PC-9 (cell line): ENCODE results near the gene YIPF1. TPM values are rescaled to one million over a fixed set of nuclear protein-coding genes. Genes with fewer than 3 reads are reported as not detected.
"Not testable (repeated sequence)": the region's sequence is repeated elsewhere in the genome, so short reads cannot be mapped to it uniquely, and the experiment has no call there.

Experiments
- BruUV-seq: library from RNA; stranded (reverse); fragments of 400-500 nt; replicated peaks from 2 replicates; lab custom pipeline; 2021; lab: Mats Ljungman, UMichigan
- CTCF ChIA-PET: fragments of 300-600 bp; sonication (Branson Sonifier 250); formaldehyde crosslinking; loops from one replicate; lab custom pipeline; 2022; ENCODE audit warnings: antibody characterized with exemption; lab: Charles Lee
- POLR2A ChIA-PET: fragments of 300-600 bp; sonication (Branson Sonifier 250); formaldehyde crosslinking; loops from one replicate; lab custom pipeline; 2022; ENCODE audit warnings: antibody characterized with exemption; ENCODE audit not compliant: unreplicated experiment; lab: Charles Lee
- DNase-seq, 2 experiments: peaks; one replicate each; pipeline versions ENCODE4 v3.0.0 to v3.0.0-alpha.2; 2015 to 2022; ENCODE audit warnings: mixed read lengths in 1 of 2
- H2AFZ ChIP-seq: fragments of 200-600 bp; sonication (generic); 2 replicates; pipeline ENCODE4 v1.8.1; 2017; ENCODE audit warnings: antibody characterized with exemption
- H3F3A ChIP-seq: fragments of 200-600 bp; sonication (generic); 2 replicates; pipeline ENCODE4 v1.8.1; 2017; ENCODE audit warnings: antibody characterized with exemption, mild to moderate bottlenecking, low read depth; ENCODE audit not compliant: insufficient read depth
- H3K27ac ChIP-seq: fragments of 200-600 bp; sonication (generic); 2 replicates; pipeline ENCODE4 v1.6.1; 2016; ENCODE audit warnings: mixed run types
- H3K27me3 ChIP-seq: fragments of 200-600 bp; sonication (generic); 2 replicates; pipeline ENCODE4 v1.6.1; 2016; ENCODE audit warnings: low read depth, mixed run types; ENCODE audit not compliant: insufficient read depth
- H3K36me3 ChIP-seq: fragments of 200-600 bp; sonication (generic); 2 replicates; pipeline ENCODE4 v1.6.1; 2016; ENCODE audit warnings: low read depth, mixed run types
- H3K4me1 ChIP-seq: fragments of 200-600 bp; sonication (generic); replicated peaks from 2 replicates; pipeline ENCODE4 v1.6.1; 2016; ENCODE audit warnings: mixed run types; ENCODE audit not compliant: insufficient read depth
- H3K4me2 ChIP-seq: fragments of 200-600 bp; sonication (generic); 2 replicates; pipeline ENCODE4 v1.6.1; 2017; ENCODE audit warnings: mixed run types
- H3K4me3 ChIP-seq: fragments of 200-600 bp; sonication (generic); 2 replicates; pipeline ENCODE4 v1.6.1; 2016; ENCODE audit warnings: mixed run types
- H3K79me2 ChIP-seq: fragments of 200-600 bp; sonication (generic); 2 replicates; pipeline ENCODE4 v1.6.1; 2017; ENCODE audit warnings: low read depth, mixed run types
- H3K9me2 ChIP-seq: fragments of 200-600 bp; sonication (generic); 2 replicates; pipeline ENCODE4 v1.8.1; 2017; ENCODE audit warnings: mild to moderate bottlenecking; ENCODE audit not compliant: insufficient read depth
- H3K9me3 ChIP-seq: fragments of 200-600 bp; sonication (generic); 2 replicates; pipeline ENCODE4 v1.8.1; 2016; ENCODE audit warnings: low read depth; ENCODE audit not compliant: insufficient read depth
- H4K20me1 ChIP-seq: fragments of 200-600 bp; sonication (generic); 2 replicates; pipeline ENCODE4 v1.8.1; 2017; ENCODE audit not compliant: insufficient read depth
- EZH2 ChIP-seq: fragments of 200-600 bp; sonication (generic); IDR thresholded peaks from 2 replicates; pipeline ENCODE4 v1.8.0; 2017; ENCODE audit warnings: antibody characterized with exemption, low read depth
- intact Hi-C: fragments of 100-400 bp; cut with micrococcal nuclease; formaldehyde crosslinking; loops from one replicate; pipeline ENCODE4 v1.10.0; 2022; ENCODE audit not compliant: unreplicated experiment
- total RNA-seq: library from RNA; stranded (reverse); gene quantifications from 2 replicates; pipeline ENCODE4 v1.2.3, GENCODE V29; 2021
- TF ChIP-seq, protein P1 (sequence below): fragments of 200-600 bp; sonication (generic); conservative IDR thresholded peaks from 2 replicates; pipeline ENCODE4 v1.6.1; 2017; ENCODE audit warnings: mixed run types, antibody characterized with exemption, mild to moderate bottlenecking, moderate library complexity

YIPF1 gene
- total RNA-seq, 1 experiment from 2014 or later: 23.3 TPM

DNA sequence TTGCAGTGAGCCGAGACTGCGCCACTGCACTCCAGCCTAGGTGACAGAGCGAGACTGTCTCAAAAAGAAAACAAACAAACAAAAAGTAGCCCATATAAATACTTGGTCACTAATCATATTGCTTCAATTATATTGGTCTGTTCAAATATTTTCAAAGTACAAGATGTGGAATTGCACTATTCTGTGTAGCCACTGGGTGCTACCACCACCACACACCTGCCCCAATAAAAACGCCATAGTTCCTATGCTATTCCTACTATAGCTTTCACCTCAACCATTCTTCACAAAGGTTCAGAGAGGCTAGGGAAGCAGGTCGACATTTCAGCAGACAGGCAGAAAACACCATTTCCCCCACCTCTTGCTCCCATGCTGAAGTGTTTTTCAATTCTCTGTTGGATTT lies 68.2 kb downstream of the YIPF1 start:
- Histone ChIP-seq H3K9me3 (no peaks in the 10 kb centered on the region), H3F3A (no peaks in the 10 kb centered on the region; the same call in none of the 2 replicates), H2AFZ (no peak overlapping the region), H3K4me3 (no peak overlapping the region), H3K79me2 (peaks cover 12% of the 10 kb centered on the region; the same call in 1 of the 2 replicates), H4K20me1 (no peaks in the 10 kb centered on the region), H3K27ac (no peak overlapping the region), H3K27me3 (no peaks in the 10 kb centered on the region), H3K4me2 (no peak overlapping the region), H3K4me1 (no peaks in the 10 kb centered on the region), H3K36me3 (peaks cover 28% of the 10 kb centered on the region), H3K9me2 (no peaks in the 10 kb centered on the region)
- no peak for TF ChIP-seq EZH2
- TF ChIP-seq, protein P1, sequence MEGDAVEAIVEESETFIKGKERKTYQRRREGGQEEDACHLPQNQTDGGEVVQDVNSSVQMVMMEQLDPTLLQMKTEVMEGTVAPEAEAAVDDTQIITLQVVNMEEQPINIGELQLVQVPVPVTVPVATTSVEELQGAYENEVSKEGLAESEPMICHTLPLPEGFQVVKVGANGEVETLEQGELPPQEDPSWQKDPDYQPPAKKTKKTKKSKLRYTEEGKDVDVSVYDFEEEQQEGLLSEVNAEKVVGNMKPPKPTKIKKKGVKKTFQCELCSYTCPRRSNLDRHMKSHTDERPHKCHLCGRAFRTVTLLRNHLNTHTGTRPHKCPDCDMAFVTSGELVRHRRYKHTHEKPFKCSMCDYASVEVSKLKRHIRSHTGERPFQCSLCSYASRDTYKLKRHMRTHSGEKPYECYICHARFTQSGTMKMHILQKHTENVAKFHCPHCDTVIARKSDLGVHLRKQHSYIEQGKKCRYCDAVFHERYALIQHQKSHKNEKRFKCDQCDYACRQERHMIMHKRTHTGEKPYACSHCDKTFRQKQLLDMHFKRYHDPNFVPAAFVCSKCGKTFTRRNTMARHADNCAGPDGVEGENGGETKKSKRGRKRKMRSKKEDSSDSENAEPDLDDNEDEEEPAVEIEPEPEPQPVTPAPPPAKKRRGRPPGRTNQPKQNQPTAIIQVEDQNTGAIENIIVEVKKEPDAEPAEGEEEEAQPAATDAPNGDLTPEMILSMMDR: no peak
- intact Hi-C loops: no loop called here
- no peak for DNase-seq
- BruUV-seq: no TSS peak
- CTCF ChIA-PET: no interaction called here
- POLR2A ChIA-PET: interaction anchor here (0.6 kb wide), 1 partner anchor 79 kb away, joined by 3 read pairs; no protein-coding TSS in a partner anchor

DNA sequence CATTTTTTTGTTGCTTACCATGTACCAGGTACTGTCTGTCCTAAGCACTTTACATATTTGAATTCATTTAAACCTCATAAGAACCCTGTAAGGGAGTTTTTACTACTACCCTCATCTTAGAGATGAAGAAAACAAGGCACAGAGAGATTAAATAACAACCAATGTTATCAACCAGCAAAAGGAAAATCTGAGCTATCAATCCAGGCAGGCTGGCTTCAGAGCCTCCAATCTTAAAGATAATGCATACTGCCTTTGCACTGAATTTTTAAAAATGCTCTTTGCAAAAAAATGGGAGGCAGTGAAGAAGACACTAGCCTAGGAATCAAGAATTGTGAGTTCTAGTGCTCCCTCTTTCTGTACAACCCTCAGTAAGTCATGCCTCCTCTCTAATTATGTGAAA lies 70.2 kb downstream of the YIPF1 start:
- H3K79me2 ChIP-seq: peaks cover 30% of the 10 kb centered on the region; the same call in 1 of the 2 replicates
- no peak for DNase-seq
- no peak overlapping the region for H3K27ac ChIP-seq
- no peak overlapping the region for H3K4me2 ChIP-seq
- H3F3A ChIP-seq: no peaks in the 10 kb centered on the region; the same call in none of the 2 replicates
- H4K20me1 ChIP-seq: no peaks in the 10 kb centered on the region
- no peak for TF ChIP-seq EZH2
- TF ChIP-seq, protein P1: no peak
- H3K27me3 ChIP-seq: no peaks in the 10 kb centered on the region
- no peaks in the 10 kb centered on the region for H3K9me2 ChIP-seq
- H3K9me3 ChIP-seq: no peaks in the 10 kb centered on the region
- BruUV-seq: no TSS peak
- intact Hi-C loops: no loop called here
- no peak overlapping the region for H2AFZ ChIP-seq
- H3K4me1 ChIP-seq: no peaks in the 10 kb centered on the region
- H3K4me3 ChIP-seq: no peak overlapping the region
- ChIA-PET POLR2A (interaction anchor here (0.7 kb wide), 1 partner anchor 30 kb away, joined by 4 read pairs; no protein-coding TSS in a partner anchor), CTCF (interaction anchor here (0.6 kb wide), 1 partner anchor 928 kb away, joined by 6 read pairs; no protein-coding TSS in a partner anchor)
- peaks cover 34% of the 10 kb centered on the region for H3K36me3 ChIP-seq

DNA sequence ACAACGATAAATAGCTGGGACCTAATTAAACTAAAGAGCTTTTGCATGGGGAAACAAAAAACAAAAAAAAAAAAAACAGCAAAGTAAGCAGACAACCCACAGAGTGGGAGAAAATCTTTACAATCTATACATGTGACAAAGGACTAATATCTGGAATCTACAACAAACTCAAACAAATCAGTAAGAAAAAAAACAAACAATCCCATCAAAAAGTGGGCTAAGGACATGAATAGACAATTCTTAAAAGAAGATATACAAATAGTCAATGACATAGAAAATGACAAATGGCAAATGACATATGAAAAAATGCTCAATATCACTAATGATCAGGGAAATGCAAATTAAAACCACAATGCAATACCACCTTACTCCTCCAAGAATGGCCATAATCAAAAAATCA lies 73.0 kb downstream of the YIPF1 start:
- Histone ChIP-seq H3K4me1 (peaks cover 11% of the 10 kb centered on the region), H3K36me3 (peaks cover 37% of the 10 kb centered on the region), H3K79me2 (peaks cover 39% of the 10 kb centered on the region; the same call in 1 of the 2 replicates), H3F3A (peaks cover 11% of the 10 kb centered on the region)
- BruUV-seq, H3K4me3 ChIP-seq, H3K27me3 ChIP-seq, H2AFZ ChIP-seq, DNase-seq, H3K27ac ChIP-seq, POLR2A ChIA-PET, intact Hi-C loops, H3K9me2 ChIP-seq, H4K20me1 ChIP-seq, H3K4me2 ChIP-seq, H3K9me3 ChIP-seq: not testable (repeated sequence)
- CTCF ChIA-PET: interaction anchor here (0.6 kb wide), 1 partner anchor 1674 kb away, joined by 3 read pairs; no protein-coding TSS in a partner anchor

DNA sequence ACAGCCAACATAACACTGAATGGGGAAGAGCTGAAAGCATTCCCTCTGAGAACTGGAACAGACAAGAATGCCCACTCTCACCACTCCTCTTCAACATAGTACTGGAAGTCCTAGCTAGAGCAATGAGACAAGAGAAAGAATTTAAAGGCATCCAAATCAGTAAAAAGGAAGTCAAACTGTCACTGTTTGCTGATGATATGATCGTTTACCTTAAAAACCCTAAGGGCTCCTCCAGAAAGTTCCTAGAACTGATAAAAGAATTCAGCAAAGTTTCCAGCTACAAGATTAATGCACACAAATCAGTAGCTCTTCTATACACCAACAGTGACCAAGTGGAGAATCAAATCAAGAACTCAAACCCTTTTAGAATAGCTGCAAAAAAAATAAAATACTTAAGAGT lies 74.1 kb downstream of the YIPF1 start:
- H4K20me1 ChIP-seq, CTCF ChIA-PET, intact Hi-C loops, H3K4me2 ChIP-seq, H2AFZ ChIP-seq, POLR2A ChIA-PET, H3K4me3 ChIP-seq, H3K9me2 ChIP-seq, H3K9me3 ChIP-seq, BruUV-seq, DNase-seq, H3K27me3 ChIP-seq, H3K27ac ChIP-seq: not testable (repeated sequence)
- peaks cover 39% of the 10 kb centered on the region; the same call in 1 of the 2 replicates for H3K79me2 ChIP-seq
- H3K4me1 ChIP-seq: peaks cover 22% of the 10 kb centered on the region
- H3F3A ChIP-seq: peaks cover 20% of the 10 kb centered on the region
- H3K36me3 ChIP-seq: peaks cover 37% of the 10 kb centered on the region
